Panc1 (cell line): ENCODE results near the gene C1orf167. TPM values are rescaled to one million over a fixed set of nuclear protein-coding genes. Genes with fewer than 3 reads are reported as not detected.

Experiments used
- ATAC-seq: fragments of 200-7000 bp; cut with Tn5 transposase; 2 replicates; pipeline ENCODE4 v1.9.1; 2020; ENCODE audit warnings: mild to moderate bottlenecking, moderate library complexity
- BruUV-seq: library from RNA; stranded (reverse); fragments of 400-500 nt; replicated peaks from 2 replicates; lab custom pipeline; 2021; lab: Mats Ljungman, UMichigan
- CTCF ChIA-PET: fragments of 300-600 bp; sonication (Branson Sonifier 250); formaldehyde crosslinking; loops from one replicate; lab custom pipeline; 2022; ENCODE audit warnings: antibody characterized with exemption; lab: Charles Lee
- POLR2A ChIA-PET: fragments of 300-600 bp; sonication (Branson Sonifier 250); formaldehyde crosslinking; loops from one replicate; lab custom pipeline; 2022; ENCODE audit warnings: antibody characterized with exemption; lab: Charles Lee
- DNase-seq: peaks from one replicate; pipeline ENCODE4 v3.0.0-alpha.2; 2010; ENCODE audit warnings: low read depth, low spot score
- H3K27ac ChIP-seq: 2 replicates; pipeline ENCODE4 v1.5.1; 2011; ENCODE audit warnings: mild to moderate bottlenecking, low read length, inconsistent platforms
- H3K27me3 ChIP-seq: fragments of 200-500 bp; sonication (Bioruptor generic); 2 replicates; pipeline ENCODE4 v1.6.0; 2014; ENCODE audit warnings: low read length, inconsistent platforms; ENCODE audit not compliant: control insufficient read depth, insufficient read depth
- H3K36me3 ChIP-seq: fragments of 200-500 bp; sonication (Bioruptor generic); 2 replicates; pipeline ENCODE4 v1.5.1; 2014; ENCODE audit warnings: inconsistent platforms, mild to moderate bottlenecking, low read length, moderate library complexity; ENCODE audit not compliant: control insufficient read depth, insufficient read depth
- H3K4me1 ChIP-seq: 2 replicates; pipeline ENCODE4 v1.5.1; 2011; ENCODE audit warnings: inconsistent platforms, mild to moderate bottlenecking, low read length, moderate library complexity; ENCODE audit not compliant: control insufficient read depth, insufficient read depth
- H3K4me3 ChIP-seq, 2 experiments: 2 replicates each; pipeline ENCODE4 v1.5.1; 2011 to 2012; ENCODE audit warnings: low read depth in 2 of 2, low read length in 2 of 2, mild to moderate bottlenecking in 2 of 2, inconsistent platforms in 1 of 2, moderate library complexity in 1 of 2
- H3K9me3 ChIP-seq: fragments of 200-500 bp; sonication (Bioruptor generic); 2 replicates; pipeline ENCODE4 v1.5.1; 2014; ENCODE audit warnings: low read depth, mild to moderate bottlenecking, inconsistent platforms, low read length, moderate library complexity; ENCODE audit not compliant: control insufficient read depth, insufficient read depth
- POLR2AphosphoS5 ChIP-seq: IDR thresholded peaks from 2 replicates; pipeline ENCODE4 v1.6.1; 2012; ENCODE audit warnings: mild to moderate bottlenecking, low read depth, low read length, moderate library complexity
- SIN3A ChIP-seq: IDR thresholded peaks from 2 replicates; pipeline ENCODE4 v1.6.1; 2012; ENCODE audit warnings: low read depth, mild to moderate bottlenecking, low read length, moderate library complexity, borderline replicate concordance; ENCODE audit not compliant: insufficient read depth
- TCF7L2 ChIP-seq: IDR thresholded peaks from 2 replicates; pipeline ENCODE4 v1.6.1; 2011; ENCODE audit warnings: mild to moderate bottlenecking, low read depth, low read length, inconsistent platforms
- in situ Hi-C: cut with HindIII; loops from 2 replicates; pipeline ENCODE4 v1.10.0; 2016; ENCODE audit warnings: low sequenced_read_pairs, low pct_unique_long_range_greater_than_20kb
- intact Hi-C: fragments of 100-400 bp; cut with micrococcal nuclease; formaldehyde crosslinking; loops from one replicate; pipeline ENCODE4 v1.10.0; 2022; ENCODE audit not compliant: unreplicated experiment
- total RNA-seq: library from RNA; stranded (reverse); gene quantifications from one replicate; pipeline ENCODE4 v1.2.1, GENCODE V29; 2021; ENCODE audit not compliant: unreplicated experiment
- TF ChIP-seq, protein P1 (sequence below): fragments of 450-650 bp; IDR thresholded peaks from 2 replicates; pipeline ENCODE4 v1.5.1; 2017; ENCODE audit warnings: mild to moderate bottlenecking
- TF ChIP-seq, protein P2 (sequence below), 2 experiments: IDR thresholded peaks; 2 replicates each; pipeline ENCODE4 v1.6.1; 2011 to 2012; ENCODE audit warnings: low read depth in 2 of 2, control low read depth in 1 of 2, low read length in 1 of 2, mild to moderate bottlenecking in 1 of 2, moderate library complexity in 1 of 2; ENCODE audit not compliant: insufficient read depth in 1 of 2

The C1orf167 gene
- total RNA-seq, 1 experiment from 2014 or later: not detected

DNA sequence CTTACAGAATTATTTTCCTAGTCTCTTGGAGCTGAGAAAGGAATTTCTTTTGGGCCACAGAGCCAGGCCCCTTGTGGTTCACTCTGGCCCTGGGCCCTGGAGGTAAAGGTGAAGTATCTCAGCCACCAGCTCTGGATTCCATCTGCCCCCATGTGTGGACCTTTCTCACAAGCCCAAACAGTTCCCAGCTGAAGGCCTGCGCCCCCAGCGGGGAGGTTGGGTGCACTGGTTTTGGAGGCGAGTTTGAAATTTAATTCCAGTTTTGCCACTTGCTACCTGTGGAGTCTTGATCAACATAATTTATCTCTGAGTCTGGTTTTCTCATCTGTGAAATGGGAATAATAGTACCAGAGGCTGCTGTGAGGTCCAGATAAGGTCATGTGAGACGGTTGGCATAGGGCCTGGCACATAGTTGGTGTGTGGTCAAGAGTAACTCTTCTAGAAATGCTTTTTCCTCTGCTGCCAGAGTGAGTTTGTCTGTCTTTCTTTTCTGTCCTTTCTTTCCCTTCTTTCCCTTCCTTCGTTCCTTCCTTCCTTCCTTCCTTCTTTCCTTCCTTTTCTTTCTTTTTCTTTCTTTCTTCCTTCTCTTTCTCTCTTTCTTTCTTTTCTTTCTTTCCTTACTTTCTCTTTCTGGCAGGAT lies 20.0 kb upstream of the C1orf167 start:
- BruUV-seq: no TSS peak
- peaks cover 5% of the 10 kb centered on the region for H3K4me1 ChIP-seq
- in situ Hi-C loops: no loop called here
- ChIA-PET POLR2A (no interaction called here), CTCF (no interaction called here)
- H3K27ac ChIP-seq: no peak overlapping the region
- DNase-seq (no peak), ATAC-seq (no peak)
- no peak overlapping the region for H3K4me3 ChIP-seq
- intact Hi-C loops: no loop called here
- no peaks in the 10 kb centered on the region for H3K27me3 ChIP-seq
- TF ChIP-seq, protein P1, sequence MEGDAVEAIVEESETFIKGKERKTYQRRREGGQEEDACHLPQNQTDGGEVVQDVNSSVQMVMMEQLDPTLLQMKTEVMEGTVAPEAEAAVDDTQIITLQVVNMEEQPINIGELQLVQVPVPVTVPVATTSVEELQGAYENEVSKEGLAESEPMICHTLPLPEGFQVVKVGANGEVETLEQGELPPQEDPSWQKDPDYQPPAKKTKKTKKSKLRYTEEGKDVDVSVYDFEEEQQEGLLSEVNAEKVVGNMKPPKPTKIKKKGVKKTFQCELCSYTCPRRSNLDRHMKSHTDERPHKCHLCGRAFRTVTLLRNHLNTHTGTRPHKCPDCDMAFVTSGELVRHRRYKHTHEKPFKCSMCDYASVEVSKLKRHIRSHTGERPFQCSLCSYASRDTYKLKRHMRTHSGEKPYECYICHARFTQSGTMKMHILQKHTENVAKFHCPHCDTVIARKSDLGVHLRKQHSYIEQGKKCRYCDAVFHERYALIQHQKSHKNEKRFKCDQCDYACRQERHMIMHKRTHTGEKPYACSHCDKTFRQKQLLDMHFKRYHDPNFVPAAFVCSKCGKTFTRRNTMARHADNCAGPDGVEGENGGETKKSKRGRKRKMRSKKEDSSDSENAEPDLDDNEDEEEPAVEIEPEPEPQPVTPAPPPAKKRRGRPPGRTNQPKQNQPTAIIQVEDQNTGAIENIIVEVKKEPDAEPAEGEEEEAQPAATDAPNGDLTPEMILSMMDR: no peak
- no peak for TF ChIP-seq TCF7L2
- TF ChIP-seq, protein P2, sequence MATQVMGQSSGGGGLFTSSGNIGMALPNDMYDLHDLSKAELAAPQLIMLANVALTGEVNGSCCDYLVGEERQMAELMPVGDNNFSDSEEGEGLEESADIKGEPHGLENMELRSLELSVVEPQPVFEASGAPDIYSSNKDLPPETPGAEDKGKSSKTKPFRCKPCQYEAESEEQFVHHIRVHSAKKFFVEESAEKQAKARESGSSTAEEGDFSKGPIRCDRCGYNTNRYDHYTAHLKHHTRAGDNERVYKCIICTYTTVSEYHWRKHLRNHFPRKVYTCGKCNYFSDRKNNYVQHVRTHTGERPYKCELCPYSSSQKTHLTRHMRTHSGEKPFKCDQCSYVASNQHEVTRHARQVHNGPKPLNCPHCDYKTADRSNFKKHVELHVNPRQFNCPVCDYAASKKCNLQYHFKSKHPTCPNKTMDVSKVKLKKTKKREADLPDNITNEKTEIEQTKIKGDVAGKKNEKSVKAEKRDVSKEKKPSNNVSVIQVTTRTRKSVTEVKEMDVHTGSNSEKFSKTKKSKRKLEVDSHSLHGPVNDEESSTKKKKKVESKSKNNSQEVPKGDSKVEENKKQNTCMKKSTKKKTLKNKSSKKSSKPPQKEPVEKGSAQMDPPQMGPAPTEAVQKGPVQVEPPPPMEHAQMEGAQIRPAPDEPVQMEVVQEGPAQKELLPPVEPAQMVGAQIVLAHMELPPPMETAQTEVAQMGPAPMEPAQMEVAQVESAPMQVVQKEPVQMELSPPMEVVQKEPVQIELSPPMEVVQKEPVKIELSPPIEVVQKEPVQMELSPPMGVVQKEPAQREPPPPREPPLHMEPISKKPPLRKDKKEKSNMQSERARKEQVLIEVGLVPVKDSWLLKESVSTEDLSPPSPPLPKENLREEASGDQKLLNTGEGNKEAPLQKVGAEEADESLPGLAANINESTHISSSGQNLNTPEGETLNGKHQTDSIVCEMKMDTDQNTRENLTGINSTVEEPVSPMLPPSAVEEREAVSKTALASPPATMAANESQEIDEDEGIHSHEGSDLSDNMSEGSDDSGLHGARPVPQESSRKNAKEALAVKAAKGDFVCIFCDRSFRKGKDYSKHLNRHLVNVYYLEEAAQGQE (IDR thresholded peaks at IDR 0.05; ENCODE audit: insufficient read depth in 1 of 2, low read depth in 2 of 2, low read length in 1 of 2): no peak
- no peak for TF ChIP-seq SIN3A
- TF ChIP-seq POLR2AphosphoS5: no peak
- no peaks in the 10 kb centered on the region for H3K9me3 ChIP-seq
- no peaks in the 10 kb centered on the region; the same call in 1 of the 2 replicates for H3K36me3 ChIP-seq

DNA sequence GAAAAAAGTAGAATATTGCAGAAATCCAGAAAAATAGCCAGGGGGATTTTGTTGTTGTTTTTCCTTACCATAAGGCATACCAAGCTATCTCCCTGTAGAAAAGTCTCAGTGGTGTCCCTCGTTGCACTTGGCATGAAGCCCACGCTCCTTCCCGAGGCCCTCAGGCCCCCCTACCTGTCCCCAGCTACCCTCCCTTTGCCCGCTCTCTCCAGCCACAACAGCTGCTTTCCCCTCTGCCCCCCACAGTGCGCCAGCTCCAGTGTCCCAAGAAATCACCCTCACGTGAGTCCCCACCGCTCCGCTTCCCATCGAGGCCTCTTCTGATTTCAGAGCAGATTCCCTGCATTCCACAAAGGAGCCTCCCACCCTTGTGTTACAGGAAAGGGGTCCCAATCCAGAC lies 17.7 kb upstream of the C1orf167 start:
- DNase-seq (no peak), ATAC-seq (no peak)
- no peaks in the 10 kb centered on the region; the same call in 1 of the 2 replicates for H3K36me3 ChIP-seq
- in situ Hi-C loops: no loop called here
- TF ChIP-seq, protein P1: no peak
- TF ChIP-seq, protein P2 (IDR thresholded peaks at IDR 0.05; ENCODE audit: insufficient read depth in 1 of 2, low read depth in 2 of 2, low read length in 1 of 2): no peak
- no peak for TF ChIP-seq SIN3A
- TF ChIP-seq TCF7L2: no peak
- TF ChIP-seq POLR2AphosphoS5: no peak
- POLR2A ChIA-PET: interaction anchor here (0.6 kb wide), 1 partner anchor 67 kb away, joined by 3 read pairs; no protein-coding TSS in a partner anchor
- no peak overlapping the region for H3K4me3 ChIP-seq
- CTCF ChIA-PET: no interaction called here
- intact Hi-C loops: no loop called here
- H3K27me3 ChIP-seq: no peaks in the 10 kb centered on the region
- H3K4me1 ChIP-seq: no peaks in the 10 kb centered on the region
- no peaks in the 10 kb centered on the region for H3K9me3 ChIP-seq
- BruUV-seq: no TSS peak
- no peak overlapping the region for H3K27ac ChIP-seq
